Measurements from ENCODE around the gene NIPAL1.

NIPAL1 gene

DNA sequence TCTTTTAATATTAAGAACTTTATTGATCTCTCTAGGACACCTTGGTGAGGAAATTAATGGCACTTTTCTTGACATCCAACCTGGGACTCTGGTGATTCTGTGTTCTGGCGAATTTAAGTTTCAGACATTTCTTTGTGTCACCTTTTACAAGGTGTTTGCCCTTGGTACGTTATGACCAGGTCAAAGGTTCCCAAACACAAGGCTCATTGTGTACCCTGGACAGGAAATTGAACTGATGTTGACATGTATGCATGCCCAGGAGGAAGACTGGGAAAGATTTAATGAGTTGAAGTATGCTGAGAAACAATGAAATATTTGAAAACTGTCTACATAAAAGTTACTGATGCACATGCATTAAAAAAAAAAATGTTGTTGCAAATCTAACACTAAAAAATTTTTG lies 22.1 kb downstream of the NIPAL1 start:
- TF ChIP-seq, protein P1, sequence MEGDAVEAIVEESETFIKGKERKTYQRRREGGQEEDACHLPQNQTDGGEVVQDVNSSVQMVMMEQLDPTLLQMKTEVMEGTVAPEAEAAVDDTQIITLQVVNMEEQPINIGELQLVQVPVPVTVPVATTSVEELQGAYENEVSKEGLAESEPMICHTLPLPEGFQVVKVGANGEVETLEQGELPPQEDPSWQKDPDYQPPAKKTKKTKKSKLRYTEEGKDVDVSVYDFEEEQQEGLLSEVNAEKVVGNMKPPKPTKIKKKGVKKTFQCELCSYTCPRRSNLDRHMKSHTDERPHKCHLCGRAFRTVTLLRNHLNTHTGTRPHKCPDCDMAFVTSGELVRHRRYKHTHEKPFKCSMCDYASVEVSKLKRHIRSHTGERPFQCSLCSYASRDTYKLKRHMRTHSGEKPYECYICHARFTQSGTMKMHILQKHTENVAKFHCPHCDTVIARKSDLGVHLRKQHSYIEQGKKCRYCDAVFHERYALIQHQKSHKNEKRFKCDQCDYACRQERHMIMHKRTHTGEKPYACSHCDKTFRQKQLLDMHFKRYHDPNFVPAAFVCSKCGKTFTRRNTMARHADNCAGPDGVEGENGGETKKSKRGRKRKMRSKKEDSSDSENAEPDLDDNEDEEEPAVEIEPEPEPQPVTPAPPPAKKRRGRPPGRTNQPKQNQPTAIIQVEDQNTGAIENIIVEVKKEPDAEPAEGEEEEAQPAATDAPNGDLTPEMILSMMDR (conservative IDR thresholded peaks at IDR 0.05; ENCODE audit: control insufficient read depth, insufficient read depth, low read depth, low read length): no peak
- no peak overlapping the region for H3K4me3 ChIP-seq (ENCODE audit: control insufficient read depth, low read depth, low read length)
- no peak for DNase-seq (ENCODE audit: low read depth)

DNA sequence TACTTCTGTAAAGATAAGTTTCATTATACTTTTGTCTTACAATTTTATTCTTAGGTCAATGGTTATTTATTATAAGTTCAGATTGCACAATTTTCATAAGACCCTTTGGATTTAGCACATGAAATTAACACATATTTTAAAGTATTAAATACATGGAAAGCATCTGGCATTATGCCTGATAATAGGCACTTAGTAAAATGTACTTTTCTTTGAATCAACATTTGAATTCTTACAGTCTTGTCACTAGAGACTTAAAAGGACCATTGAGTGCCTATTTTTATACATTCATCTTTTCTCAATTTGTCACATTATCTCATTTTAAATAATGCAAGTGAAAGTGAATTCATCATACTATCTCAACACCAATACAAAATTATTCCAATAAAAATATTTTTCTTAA lies 23.0 kb downstream of the NIPAL1 start:
- no peak for DNase-seq (ENCODE audit: low read depth)
- TF ChIP-seq, protein P1 (conservative IDR thresholded peaks at IDR 0.05; ENCODE audit: control insufficient read depth, insufficient read depth, low read depth, low read length): no peak
- H3K4me3 ChIP-seq (ENCODE audit: control insufficient read depth, low read depth, low read length): no peak overlapping the region

- no peak overlapping the region for H3K4me3 ChIP-seq (ENCODE audit: control insufficient read depth, low read depth, low read length)
- TF ChIP-seq, protein P1 (conservative IDR thresholded peaks at IDR 0.05; ENCODE audit: control insufficient read depth, insufficient read depth, low read depth, low read length): no peak
- no peak for DNase-seq (ENCODE audit: low read depth)
These were observed 25.1 kb downstream of the NIPAL1 start for GRCh38 chr4:48041535-48042137.

DNA sequence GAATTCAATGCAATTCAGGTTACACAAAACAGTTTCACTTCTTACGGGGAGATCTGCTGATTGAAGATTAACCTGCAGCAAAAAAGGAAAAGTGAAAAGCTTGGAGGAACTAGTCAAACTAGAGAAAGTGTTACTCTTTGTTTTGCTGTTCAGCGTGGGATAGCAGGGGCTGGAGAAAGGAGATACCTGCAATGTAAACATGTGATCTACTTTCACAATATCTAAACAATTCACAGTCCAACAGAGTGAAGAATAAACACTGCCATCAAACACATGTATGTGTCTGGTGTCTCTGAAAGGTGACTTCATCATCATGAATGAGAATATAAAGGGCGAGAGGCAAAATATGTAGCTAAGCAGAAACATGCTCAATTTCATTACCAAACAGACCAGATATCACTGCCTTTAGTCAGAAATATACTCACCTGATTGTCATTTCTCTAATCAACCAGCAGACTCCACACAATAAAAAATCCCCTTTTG lies 26.4 kb downstream of the NIPAL1 start:
- no peak overlapping the region for H3K4me3 ChIP-seq (ENCODE audit: control insufficient read depth, low read depth, low read length)
- TF ChIP-seq, protein P1 (conservative IDR thresholded peaks at IDR 0.05; ENCODE audit: control insufficient read depth, insufficient read depth, low read depth, low read length): no peak
- DNase-seq (ENCODE audit: low read depth): no peak

GRCh38 chr4:48043504-48043903 lies 26.9 kb downstream of the NIPAL1 start:
- H3K4me3 ChIP-seq (ENCODE audit: control insufficient read depth, low read depth, low read length): no peak overlapping the region
- DNase-seq (ENCODE audit: low read depth): no peak
- TF ChIP-seq, protein P1 (conservative IDR thresholded peaks at IDR 0.05; ENCODE audit: control insufficient read depth, insufficient read depth, low read depth, low read length): no peak

- TF ChIP-seq, protein P1 (conservative IDR thresholded peaks at IDR 0.05; ENCODE audit: control insufficient read depth, insufficient read depth, low read depth, low read length): no peak
- no peak for DNase-seq (ENCODE audit: low read depth)
- H3K4me3 ChIP-seq (ENCODE audit: control insufficient read depth, low read depth, low read length): no peak overlapping the region
These were observed 27.7 kb downstream of the NIPAL1 start for GRCh38 chr4:48044298-48044697.

DNA sequence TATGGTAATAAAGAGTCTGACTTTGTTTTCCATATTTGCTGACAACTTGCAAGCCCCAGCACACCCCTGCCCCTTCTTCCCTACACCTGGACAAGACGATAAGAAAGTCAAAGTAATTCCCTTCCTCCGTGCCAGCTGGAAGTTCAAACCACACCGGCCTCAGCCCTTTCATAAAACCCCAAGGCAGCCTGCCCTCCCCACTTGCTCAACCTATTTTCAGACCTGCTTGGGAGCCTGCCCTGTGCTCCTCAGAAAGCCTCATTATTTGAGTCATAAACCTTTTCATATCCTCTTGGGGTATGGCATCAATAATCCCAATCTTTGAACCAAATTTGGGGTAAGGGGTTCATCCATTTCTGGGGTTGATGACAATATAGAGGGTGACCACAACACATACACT lies 29.5 kb downstream of the NIPAL1 start:
- H3K4me3 ChIP-seq (ENCODE audit: control insufficient read depth, low read depth, low read length): no peak overlapping the region
- TF ChIP-seq, protein P1 (conservative IDR thresholded peaks at IDR 0.05; ENCODE audit: control insufficient read depth, insufficient read depth, low read depth, low read length): no peak
- no peak for DNase-seq (ENCODE audit: low read depth)
